GM19452 (cell line): ENCODE results near the gene CNFN.

Experiments
- ATAC-seq: cut with Tn5 transposase; IDR thresholded peaks from one replicate; pipeline ENCODE4 v1.9.1; 2021; ENCODE audit not compliant: unreplicated experiment

The CNFN gene, protein sequence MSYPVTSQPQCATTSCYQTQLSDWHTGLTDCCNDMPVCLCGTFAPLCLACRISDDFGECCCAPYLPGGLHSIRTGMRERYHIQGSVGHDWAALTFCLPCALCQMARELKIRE

DNA sequence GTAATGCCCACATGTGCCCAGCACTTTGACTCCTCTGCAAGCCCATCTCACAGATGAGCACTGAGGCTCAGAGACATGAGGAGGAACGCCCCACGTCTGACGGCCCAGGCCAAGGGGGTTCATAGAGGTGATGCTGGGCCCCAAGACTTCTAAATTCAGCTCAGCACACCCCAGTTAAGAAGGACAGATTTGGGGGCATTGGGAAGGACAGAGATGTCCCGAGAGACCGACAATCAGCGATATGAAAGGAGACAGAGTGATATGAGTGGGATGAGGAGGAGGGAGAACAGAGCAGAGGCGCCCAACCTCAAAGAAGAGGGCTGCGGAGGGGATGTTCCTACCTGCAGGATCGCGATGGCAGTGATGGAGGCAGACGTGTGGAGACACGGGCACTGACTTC, at the start of gene CNFN:
TSS of gene CNFN (minus strand) at position 399 of the 400 bp plus-strand sequence. CDS start 1,260 bp downstream, outside the sequence.
- ATAC-seq: no peak

DNA sequence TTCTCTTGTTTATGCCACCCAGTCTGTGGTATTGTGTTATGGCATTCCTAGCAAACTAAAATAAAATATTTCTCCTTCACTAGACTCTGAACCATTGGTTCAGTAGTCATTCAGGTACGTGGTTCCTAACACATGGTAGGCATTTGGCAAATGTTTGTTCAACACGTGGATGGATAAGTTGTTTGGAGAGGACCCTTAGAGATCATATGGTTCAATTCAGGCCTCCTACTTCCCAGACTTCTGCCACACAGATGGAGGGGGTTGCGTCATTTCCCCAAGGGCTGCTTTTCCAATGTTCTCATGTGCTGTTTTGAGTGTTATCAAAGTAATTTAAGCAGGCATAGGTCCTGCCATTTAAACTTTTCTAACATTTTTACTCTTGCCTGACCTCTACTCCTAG, 45.9 kb upstream of the CNFN start:
- no peak for ATAC-seq

GRCh38 chr19:42435316-42435715, 45.2 kb upstream of the CNFN start:
- no peak for ATAC-seq

- no peak for ATAC-seq
Observed at GRCh38 chr19:42433503-42434260, 43.6 kb upstream of the CNFN start.

- ATAC-seq: no peak
Observed at GRCh38 chr19:42431486-42431885, 41.4 kb upstream of the CNFN start.

- no peak for ATAC-seq
Observed at GRCh38 chr19:42428676-42429075, 38.6 kb upstream of the CNFN start.

- no peak for ATAC-seq
Observed at GRCh38 chr19:42427313-42427712, 37.2 kb upstream of the CNFN start, which contains the start of gene LIPE. TSS of gene LIPE (minus strand) at chr19:42427388. CDS start at chr19:42427149, 239 bp downstream.

GRCh38 chr19:42426643-42427042, 36.5 kb upstream of the CNFN start:
- no peak for ATAC-seq

DNA sequence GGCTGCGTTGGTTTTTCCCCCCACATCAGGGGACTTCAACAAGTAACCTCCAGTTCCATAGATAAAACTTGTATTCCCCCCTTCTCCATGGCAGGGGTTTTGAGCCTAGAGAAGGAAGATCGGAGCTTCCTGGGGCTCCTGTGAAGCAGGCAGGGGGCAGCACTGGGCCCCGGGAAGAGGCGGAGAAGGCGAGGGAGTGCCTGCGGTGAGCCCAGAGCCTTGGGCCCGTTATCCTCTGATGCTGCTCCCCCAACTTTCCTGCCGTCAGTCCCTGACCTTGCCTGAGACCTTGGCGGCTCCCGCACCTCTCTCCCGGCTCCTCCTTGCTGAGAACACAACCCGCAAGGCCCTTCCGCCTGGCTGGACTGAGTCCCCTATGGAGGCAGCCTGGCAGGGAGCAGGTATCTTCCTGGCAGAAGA, 34.6 kb upstream of the CNFN start:
- no peak for ATAC-seq

DNA sequence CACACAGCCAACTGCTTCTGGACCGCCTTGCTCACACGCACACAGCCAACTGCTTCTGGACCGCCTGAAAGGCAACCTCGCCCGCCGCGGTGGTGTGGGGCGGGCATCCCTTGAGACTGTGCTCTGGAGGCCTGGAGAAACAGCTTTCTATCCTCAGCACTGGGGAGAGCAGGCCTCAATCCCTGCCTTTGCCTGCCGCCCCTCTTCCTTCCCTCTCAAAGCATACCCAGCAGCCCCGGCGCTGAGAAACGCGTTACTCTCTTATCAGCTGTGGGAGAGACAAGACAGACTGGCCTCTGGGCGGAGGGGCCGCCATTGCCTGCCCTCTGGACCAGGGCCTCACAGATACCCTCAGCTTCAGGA, 34.2 kb upstream of the CNFN start:
- no peak for ATAC-seq

DNA sequence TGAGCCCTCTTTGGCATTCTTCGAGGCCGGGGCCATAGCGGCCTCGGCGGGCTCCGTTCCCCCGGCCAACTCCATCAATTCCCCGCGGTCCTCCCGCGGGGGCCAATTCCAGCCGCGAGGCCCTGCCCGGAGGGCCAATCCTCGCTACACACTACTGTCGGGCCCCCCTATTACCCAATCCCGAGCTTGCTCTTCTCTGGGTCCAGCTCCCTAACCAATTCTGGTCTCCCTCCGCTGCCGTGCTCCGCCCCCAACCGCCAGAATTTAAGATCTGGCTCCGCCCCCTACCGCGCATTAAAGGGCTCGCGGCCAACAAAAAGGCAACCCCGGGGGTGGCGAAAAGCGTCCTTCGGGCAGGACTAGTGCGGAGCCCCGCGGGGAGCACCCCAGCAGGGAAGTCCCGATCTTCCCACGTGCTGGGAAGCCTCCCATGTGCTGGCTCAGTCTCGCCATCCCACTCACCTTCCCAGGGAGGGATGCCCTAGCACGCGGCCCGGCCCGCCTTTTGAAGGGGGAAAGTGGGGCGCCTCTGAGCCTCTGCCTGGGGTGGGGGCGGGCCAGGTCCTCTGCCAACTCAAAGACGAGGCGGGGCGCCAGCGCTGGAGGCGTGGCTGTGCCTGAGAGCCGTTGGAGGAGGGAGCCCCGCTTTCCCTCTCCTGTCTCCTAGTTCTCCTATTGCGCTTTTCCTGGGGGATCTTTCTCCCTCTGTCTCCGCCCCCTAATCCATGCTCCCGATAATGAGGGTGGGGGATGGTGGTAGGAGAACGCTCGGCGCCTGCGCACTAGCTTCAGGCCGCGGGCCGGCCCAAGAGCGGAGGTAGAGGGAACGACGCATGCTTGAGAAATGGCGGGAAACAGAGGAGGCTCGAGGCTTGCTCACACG, 33.6 kb upstream of the CNFN start:
- peak; percentile 83 for ATAC-seq

GRCh38 chr19:42422901-42423461, 32.9 kb upstream of the CNFN start:
- ATAC-seq: peak; percentile 35

- peak; percentile 10 for ATAC-seq
Observed at GRCh38 chr19:42422092-42422900, 32.2 kb upstream of the CNFN start.

DNA sequence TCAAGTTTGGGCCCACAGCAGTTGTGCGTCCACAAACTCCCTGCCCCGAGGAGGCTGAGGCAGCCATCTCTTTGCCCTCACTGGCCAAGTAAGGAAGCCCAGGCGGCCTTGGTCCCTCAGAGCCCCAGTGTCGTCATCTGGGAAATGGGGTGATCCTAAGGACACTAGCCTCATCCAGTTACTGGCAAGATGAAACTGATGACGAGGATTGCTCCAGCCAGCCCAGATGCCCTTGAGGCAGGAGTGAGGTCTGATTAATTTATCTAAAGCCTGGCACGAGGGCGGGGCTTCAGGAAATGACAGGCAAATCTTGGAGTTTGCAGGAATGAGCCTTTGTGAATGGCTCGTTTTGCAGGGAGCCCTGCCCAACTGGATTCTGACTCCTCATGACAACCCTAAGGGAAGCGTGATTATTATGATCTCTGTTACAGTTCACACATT, 31.5 kb upstream of the CNFN start:
- no peak for ATAC-seq

GRCh38 chr19:42421101-42421500, 31.0 kb upstream of the CNFN start:
- no peak for ATAC-seq

- peak; percentile 34 for ATAC-seq
Observed at GRCh38 chr19:42420055-42420544, 30.0 kb upstream of the CNFN start.

GRCh38 chr19:42419309-42419708, 29.2 kb upstream of the CNFN start:
- ATAC-seq: no peak

GRCh38 chr19:42412661-42413076, 22.6 kb upstream of the CNFN start:
- ATAC-seq: no peak

DNA sequence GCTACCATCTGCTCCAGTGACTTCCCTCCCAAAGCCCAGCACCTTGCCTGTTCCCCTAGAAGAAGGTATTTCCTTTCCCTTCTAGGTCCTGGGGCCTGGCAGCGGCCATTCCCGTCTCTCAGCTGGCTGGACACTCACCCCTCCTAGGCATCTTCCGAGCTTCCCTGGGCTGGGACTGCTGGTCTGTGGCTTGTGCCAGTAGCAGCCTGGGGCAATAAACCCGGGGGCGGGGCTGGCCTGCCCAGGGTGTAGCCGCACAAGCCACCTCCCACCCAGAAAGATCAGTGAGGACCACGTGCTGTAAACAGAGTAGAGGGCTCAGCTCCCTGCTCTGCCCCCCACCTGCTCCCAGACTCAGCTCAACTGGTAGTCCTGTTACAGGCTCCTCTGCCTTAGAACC, 22.1 kb upstream of the CNFN start:
- ATAC-seq: no peak

- ATAC-seq: no peak
Observed at GRCh38 chr19:42411581-42412178, 21.6 kb upstream of the CNFN start.
